ENCODE results near the gene C14orf180. TPM values are rescaled to one million over a fixed set of nuclear protein-coding genes. Genes with fewer than 3 reads are reported as not detected.

Gene C14orf180
- total and polyA plus RNA-seq, 2 donors (not counting 1 experiment from before 2014, with no cell fraction given): not detected

DNA sequence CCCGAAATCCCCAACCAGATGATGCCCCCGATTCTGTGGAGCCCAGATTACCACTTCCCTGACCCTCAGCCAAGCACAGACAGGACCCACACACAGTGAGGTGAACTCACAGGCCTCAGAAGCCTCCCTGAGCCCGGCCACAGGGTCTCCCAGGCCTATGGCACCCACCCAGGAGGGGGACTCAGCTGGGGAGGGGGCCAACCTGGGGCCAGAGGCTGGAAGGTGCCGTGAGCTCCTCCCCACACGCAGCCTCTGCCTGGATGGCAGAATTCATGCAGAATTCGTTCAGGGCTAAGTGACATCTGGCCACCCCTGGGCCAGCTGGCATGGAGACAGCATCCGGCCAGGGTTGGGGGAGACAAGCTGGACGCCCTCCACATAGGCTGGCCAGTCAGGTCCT, 13.2 kb downstream of the C14orf180 start:
- Histone ChIP-seq H3K4me1 (ENCODE audit: control insufficient read depth, extremely low read depth, insufficient read depth, low read length) (no peaks in the 10 kb centered on the region), H3K4me3 (replicated peaks in 1 of 4; ENCODE audit: control extremely low read depth in 1 of 4, insufficient read depth in 1 of 4, low read depth in 3 of 4, low read length in 4 of 4) (no peak overlapping the region), H2AFZ (ENCODE audit: low read length) (no peak overlapping the region), H3K4me2 (ENCODE audit: extremely low read depth, insufficient read depth, low read length) (no peak overlapping the region), H3K27ac (ENCODE audit: insufficient read depth, low read length) (no peak overlapping the region), H3K9me3 (ENCODE audit: control insufficient read depth, insufficient read depth, low read depth, low read length) (no peaks in the 10 kb centered on the region), H3K9ac (ENCODE audit: insufficient read depth, low read length) (no peak overlapping the region), H3K36me3 (ENCODE audit: control insufficient read depth, insufficient read depth, low read length) (no peaks in the 10 kb centered on the region), H3K27me3 (ENCODE audit: control insufficient read depth, insufficient read depth, low read length) (no peaks in the 10 kb centered on the region), H3K79me2 (ENCODE audit: control insufficient read depth, insufficient read depth, low read length) (no peaks in the 10 kb centered on the region), H4K20me1 (ENCODE audit: control insufficient read depth, extremely low read depth, insufficient read depth, low read length) (no peaks in the 10 kb centered on the region)
- no peak for DNase-seq (ENCODE audit: low read depth in 2 of 2)
- TF ChIP-seq, protein P1, sequence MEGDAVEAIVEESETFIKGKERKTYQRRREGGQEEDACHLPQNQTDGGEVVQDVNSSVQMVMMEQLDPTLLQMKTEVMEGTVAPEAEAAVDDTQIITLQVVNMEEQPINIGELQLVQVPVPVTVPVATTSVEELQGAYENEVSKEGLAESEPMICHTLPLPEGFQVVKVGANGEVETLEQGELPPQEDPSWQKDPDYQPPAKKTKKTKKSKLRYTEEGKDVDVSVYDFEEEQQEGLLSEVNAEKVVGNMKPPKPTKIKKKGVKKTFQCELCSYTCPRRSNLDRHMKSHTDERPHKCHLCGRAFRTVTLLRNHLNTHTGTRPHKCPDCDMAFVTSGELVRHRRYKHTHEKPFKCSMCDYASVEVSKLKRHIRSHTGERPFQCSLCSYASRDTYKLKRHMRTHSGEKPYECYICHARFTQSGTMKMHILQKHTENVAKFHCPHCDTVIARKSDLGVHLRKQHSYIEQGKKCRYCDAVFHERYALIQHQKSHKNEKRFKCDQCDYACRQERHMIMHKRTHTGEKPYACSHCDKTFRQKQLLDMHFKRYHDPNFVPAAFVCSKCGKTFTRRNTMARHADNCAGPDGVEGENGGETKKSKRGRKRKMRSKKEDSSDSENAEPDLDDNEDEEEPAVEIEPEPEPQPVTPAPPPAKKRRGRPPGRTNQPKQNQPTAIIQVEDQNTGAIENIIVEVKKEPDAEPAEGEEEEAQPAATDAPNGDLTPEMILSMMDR (conservative IDR thresholded peaks at IDR 0.05 in 1 of 2, IDR thresholded peaks at IDR 0.05 in 1 of 2; ENCODE audit: low read depth in 1 of 2, low read length in 2 of 2): no peak
- no peak for TF ChIP-seq EZH2 (IDR thresholded peaks at IDR 0.05; ENCODE audit: low read length, missing control alignments)

DNA sequence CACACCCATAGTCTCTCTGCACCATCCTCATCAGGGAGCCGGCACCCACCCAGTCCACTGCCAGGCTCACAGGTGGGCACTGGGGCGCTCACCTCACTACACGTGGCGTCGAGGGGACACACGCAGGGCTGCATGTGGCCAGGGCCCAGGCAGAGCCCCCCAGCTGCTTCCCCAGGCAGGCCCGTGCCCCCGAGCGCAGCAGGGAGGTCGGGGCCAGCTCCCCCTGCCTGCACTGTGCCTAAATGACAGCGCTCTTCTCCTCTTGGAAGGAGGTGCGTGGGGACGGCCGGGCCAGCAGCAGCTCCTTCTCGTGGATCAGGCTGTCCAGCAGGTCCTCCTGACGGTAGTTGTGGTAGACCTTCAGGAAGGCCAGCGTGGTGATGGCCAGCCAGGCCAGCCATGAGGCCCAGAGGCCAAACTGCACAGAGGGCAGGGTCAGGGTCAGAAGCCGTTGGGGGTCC, 13.7 kb downstream of the C14orf180 start:
- Histone ChIP-seq H3K36me3 (ENCODE audit: control insufficient read depth, insufficient read depth, low read length) (no peaks in the 10 kb centered on the region), H3K27ac (ENCODE audit: insufficient read depth, low read length) (no peak overlapping the region), H3K4me2 (ENCODE audit: extremely low read depth, insufficient read depth, low read length) (no peak overlapping the region), H2AFZ (ENCODE audit: low read length) (no peak overlapping the region), H3K9ac (ENCODE audit: insufficient read depth, low read length) (no peak overlapping the region), H3K4me3 (replicated peaks in 1 of 4; ENCODE audit: control extremely low read depth in 1 of 4, insufficient read depth in 1 of 4, low read depth in 3 of 4, low read length in 4 of 4) (no peak overlapping the region), H3K4me1 (ENCODE audit: control insufficient read depth, extremely low read depth, insufficient read depth, low read length) (no peaks in the 10 kb centered on the region), H3K9me3 (ENCODE audit: control insufficient read depth, insufficient read depth, low read depth, low read length) (no peaks in the 10 kb centered on the region), H4K20me1 (ENCODE audit: control insufficient read depth, extremely low read depth, insufficient read depth, low read length) (no peaks in the 10 kb centered on the region), H3K79me2 (ENCODE audit: control insufficient read depth, insufficient read depth, low read length) (no peaks in the 10 kb centered on the region), H3K27me3 (ENCODE audit: control insufficient read depth, insufficient read depth, low read length) (no peaks in the 10 kb centered on the region)
- no peak for TF ChIP-seq EZH2 (IDR thresholded peaks at IDR 0.05; ENCODE audit: low read length, missing control alignments)
- TF ChIP-seq, protein P1 (conservative IDR thresholded peaks at IDR 0.05 in 1 of 2, IDR thresholded peaks at IDR 0.05 in 1 of 2; ENCODE audit: low read depth in 1 of 2, low read length in 2 of 2): no peak
- DNase-seq (ENCODE audit: low read depth in 2 of 2): no peak

DNA sequence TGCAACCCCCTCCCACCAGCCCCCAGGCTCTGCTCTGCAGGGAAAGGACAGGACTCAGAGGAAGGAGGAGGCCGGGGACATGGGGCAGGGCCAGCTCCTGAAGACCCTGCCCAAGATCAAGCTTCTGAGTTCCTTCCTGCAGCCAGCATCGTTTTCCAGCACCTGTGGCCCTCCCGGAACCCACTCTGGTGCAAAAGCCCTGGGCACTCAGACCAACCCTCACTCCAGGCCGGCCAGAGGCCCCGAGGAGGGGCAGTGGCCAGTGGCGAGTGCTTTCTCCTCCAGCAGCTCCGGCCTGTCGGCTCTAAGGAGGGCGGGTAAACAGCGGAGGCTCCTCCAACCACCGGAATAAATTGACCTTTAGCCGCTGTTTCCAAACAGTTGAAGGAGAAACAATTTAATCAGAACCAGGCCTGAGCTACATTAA, 14.2 kb downstream of the C14orf180 start:
- Histone ChIP-seq H4K20me1 (ENCODE audit: control insufficient read depth, extremely low read depth, insufficient read depth, low read length) (no peaks in the 10 kb centered on the region), H3K9me3 (ENCODE audit: control insufficient read depth, insufficient read depth, low read depth, low read length) (no peaks in the 10 kb centered on the region), H3K9ac (ENCODE audit: insufficient read depth, low read length) (no peak overlapping the region), H3K27ac (ENCODE audit: insufficient read depth, low read length) (no peak overlapping the region), H3K4me2 (ENCODE audit: extremely low read depth, insufficient read depth, low read length) (no peak overlapping the region), H3K4me1 (ENCODE audit: control insufficient read depth, extremely low read depth, insufficient read depth, low read length) (no peaks in the 10 kb centered on the region), H3K79me2 (ENCODE audit: control insufficient read depth, insufficient read depth, low read length) (no peaks in the 10 kb centered on the region), H3K27me3 (ENCODE audit: control insufficient read depth, insufficient read depth, low read length) (no peaks in the 10 kb centered on the region), H2AFZ (ENCODE audit: low read length) (no peak overlapping the region), H3K36me3 (ENCODE audit: control insufficient read depth, insufficient read depth, low read length) (no peaks in the 10 kb centered on the region), H3K4me3 (replicated peaks in 1 of 4; ENCODE audit: control extremely low read depth in 1 of 4, insufficient read depth in 1 of 4, low read depth in 3 of 4, low read length in 4 of 4) (no peak overlapping the region)
- TF ChIP-seq EZH2 (IDR thresholded peaks at IDR 0.05; ENCODE audit: low read length, missing control alignments): no peak
- no peak for DNase-seq (ENCODE audit: low read depth in 2 of 2)
